ENCODE results near the gene ATP2B2. TPM values are rescaled to one million over a fixed set of nuclear protein-coding genes. Genes with fewer than 3 reads are reported as not detected.
"Not testable (repeated sequence)": the region's sequence is repeated elsewhere in the genome, so short reads cannot be mapped to it uniquely, and the experiment has no call there.

Gene ATP2B2
- polyA plus RNA-seq, 1 experiment, result not detected

GRCh38 chr3:10382892-10383849, 122.2 kb downstream of the ATP2B2 start:
- H3K4me3 ChIP-seq (ENCODE audit: low read depth, low read length), result no peak overlapping the region
- H3K36me3 ChIP-seq (ENCODE audit: control insufficient read depth, insufficient read depth, low read length), result no peaks in the 10 kb centered on the region
- ChIA-PET POLR2A (no interaction called here), CTCF (interaction anchor here (0.7 to 1.3 kb wide), 2 partner anchors 13 to 19 kb away, joined by 3 to 5 read pairs; no protein-coding TSS in a partner anchor)
- H3K27me3 ChIP-seq (ENCODE audit: control insufficient read depth, insufficient read depth, low read length), result peaks cover 4% of the 10 kb centered on the region
- DNase-seq (ENCODE audit: low read depth), result no peak
- TF ChIP-seq CTCF (IDR thresholded peaks at IDR 0.05; ENCODE audit: insufficient read depth, low read depth, low read length), result no peak

GRCh38 chr3:10382445-10382844, 122.9 kb downstream of the ATP2B2 start:
- CTCF ChIA-PET, result interaction anchor here (0.6 kb wide), 1 partner anchor 83 kb away, joined by 4 read pairs; no protein-coding TSS in a partner anchor
- POLR2A ChIA-PET; DNase-seq (ENCODE audit: low read depth); H3K27me3 ChIP-seq (ENCODE audit: control insufficient read depth, insufficient read depth, low read length); H3K4me3 ChIP-seq (ENCODE audit: low read depth, low read length); H3K36me3 ChIP-seq (ENCODE audit: control insufficient read depth, insufficient read depth, low read length): not testable (repeated sequence)

- ChIA-PET CTCF (interaction anchor here (0.6 kb wide), 1 partner anchor 9 kb away, joined by 3 read pairs; no protein-coding TSS in a partner anchor), POLR2A (no interaction called here)
- H3K27me3 ChIP-seq (ENCODE audit: control insufficient read depth, insufficient read depth, low read length), result peaks cover 4% of the 10 kb centered on the region
- H3K4me3 ChIP-seq (ENCODE audit: low read depth, low read length), result no peak overlapping the region
- H3K36me3 ChIP-seq (ENCODE audit: control insufficient read depth, insufficient read depth, low read length), result no peaks in the 10 kb centered on the region
- TF ChIP-seq CTCF (IDR thresholded peaks at IDR 0.05; ENCODE audit: insufficient read depth, low read depth, low read length), result no peak
- DNase-seq (ENCODE audit: low read depth), result no peak
Observed at GRCh38 chr3:10381336-10381735, 124.0 kb downstream of the ATP2B2 start.

GRCh38 chr3:10380906-10381305, 124.5 kb downstream of the ATP2B2 start:
- ChIA-PET POLR2A (no interaction called here), CTCF (interaction anchor here (0.6 kb wide), 1 partner anchor 9 kb away, joined by 3 read pairs; no protein-coding TSS in a partner anchor)
- no peak overlapping the region for H3K4me3 ChIP-seq (ENCODE audit: low read depth, low read length)
- DNase-seq (ENCODE audit: low read depth), result no peak
- TF ChIP-seq CTCF (IDR thresholded peaks at IDR 0.05; ENCODE audit: insufficient read depth, low read depth, low read length), result no peak
- H3K27me3 ChIP-seq (ENCODE audit: control insufficient read depth, insufficient read depth, low read length), result peaks cover 4% of the 10 kb centered on the region
- no peaks in the 10 kb centered on the region for H3K36me3 ChIP-seq (ENCODE audit: control insufficient read depth, insufficient read depth, low read length)

GRCh38 chr3:10379961-10380360, 125.4 kb downstream of the ATP2B2 start:
- ChIA-PET CTCF (interaction anchor here (1.0 kb wide), 1 partner anchor 9 kb away, joined by 3 read pairs; no protein-coding TSS in a partner anchor), POLR2A (no interaction called here)
- no peak for TF ChIP-seq CTCF (IDR thresholded peaks at IDR 0.05; ENCODE audit: insufficient read depth, low read depth, low read length)
- H3K4me3 ChIP-seq (ENCODE audit: low read depth, low read length), result no peak overlapping the region
- peaks cover 4% of the 10 kb centered on the region for H3K27me3 ChIP-seq (ENCODE audit: control insufficient read depth, insufficient read depth, low read length)
- no peaks in the 10 kb centered on the region for H3K36me3 ChIP-seq (ENCODE audit: control insufficient read depth, insufficient read depth, low read length)
- DNase-seq (ENCODE audit: low read depth), result no peak

Data from BJ (cell line).